HFF-Myc (cell line): ENCODE measurements around the gene LIPG.
"Not testable (repeated sequence)": the region's sequence is repeated elsewhere in the genome, so short reads cannot be mapped to it uniquely, and the experiment has no call there.

Source experiments
- DNase-seq: peaks from one replicate; pipeline ENCODE4 v3.0.0-alpha.2; 2011; ENCODE audit warnings: low read depth; ENCODE audit errors: extremely low read depth
- H3K4me3 ChIP-seq: replicated peaks from 2 replicates; pipeline ENCODE4 v1.5.1; 2011; ENCODE audit warnings: low read depth, mild to moderate bottlenecking, control low read depth, low read length
- CTCF ChIP-seq: IDR thresholded peaks from 2 replicates; pipeline ENCODE4 v1.5.1; 2012; ENCODE audit warnings: mild to moderate bottlenecking, low read depth, low read length, control low read depth; ENCODE audit errors: missing control alignments

Gene LIPG

GRCh38 chr18:49582579-49582978 lies 20.7 kb downstream of the LIPG start:
- no peak for TF ChIP-seq CTCF
- no peak for DNase-seq
- H3K4me3 ChIP-seq: no peak overlapping the region

- no peak for DNase-seq
- TF ChIP-seq CTCF: no peak
- H3K4me3 ChIP-seq: no peak overlapping the region
These were observed 22.5 kb downstream of the LIPG start for GRCh38 chr18:49584394-49584793.

GRCh38 chr18:49584951-49585350 lies 23.1 kb downstream of the LIPG start:
- H3K4me3 ChIP-seq, DNase-seq: not testable (repeated sequence)

GRCh38 chr18:49585781-49586663 lies 24.2 kb downstream of the LIPG start:
- no peak for DNase-seq
- no peak overlapping the region for H3K4me3 ChIP-seq
- no peak for TF ChIP-seq CTCF

- no peak for TF ChIP-seq CTCF
- H3K4me3 ChIP-seq: no peak overlapping the region
- DNase-seq: no peak
These were observed 26.3 kb downstream of the LIPG start for GRCh38 chr18:49588171-49588570.

GRCh38 chr18:49588971-49589370 lies 27.1 kb downstream of the LIPG start:
- no peak overlapping the region for H3K4me3 ChIP-seq
- DNase-seq: no peak
- no peak for TF ChIP-seq CTCF

GRCh38 chr18:49590608-49591007 lies 28.8 kb downstream of the LIPG start:
- no peak overlapping the region for H3K4me3 ChIP-seq
- DNase-seq: no peak
- no peak for TF ChIP-seq CTCF
